ENCODE measurements around the gene AHI1.

The AHI1 gene

DNA sequence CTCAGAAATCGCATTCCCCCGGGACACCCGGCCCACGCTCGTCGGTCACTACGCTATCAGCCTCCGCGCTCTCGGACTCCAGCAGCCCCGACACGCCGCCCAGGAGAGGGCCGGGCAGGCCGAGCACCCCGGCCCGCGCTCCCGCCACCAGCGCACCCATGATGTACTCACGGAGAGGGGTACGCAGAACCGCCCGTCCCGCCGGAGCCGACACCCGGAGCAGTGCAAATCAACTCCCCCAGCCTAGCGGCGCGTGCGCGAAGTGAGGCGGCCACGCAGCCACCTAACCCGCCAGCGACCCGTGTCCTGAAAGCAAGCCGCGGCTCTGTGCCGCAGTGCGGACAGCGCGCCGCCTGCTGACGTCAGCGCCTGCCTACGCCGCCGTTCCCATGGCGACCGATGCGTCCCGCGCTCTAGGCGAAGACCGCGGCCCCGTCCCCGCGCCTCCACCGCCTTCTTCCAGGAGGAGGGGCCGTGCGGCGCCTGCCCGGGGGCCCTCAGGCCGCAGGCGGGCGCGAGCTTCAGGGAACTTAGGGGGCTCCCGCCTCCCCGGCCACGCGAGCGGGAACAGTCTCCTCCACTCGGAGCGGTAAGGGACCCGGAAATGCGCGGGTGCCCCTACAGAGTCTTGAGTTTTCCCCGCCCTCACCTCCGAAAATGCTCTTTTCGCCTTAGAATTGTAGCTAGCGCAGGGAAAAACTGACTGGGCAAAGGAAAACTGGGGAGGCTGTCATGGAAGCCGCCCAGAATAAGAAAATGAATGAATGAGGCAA is at the start of gene AHI1:
Gene AHI1, minus strand, starts transcription at position 329 of the 773 bp plus-strand sequence. CDS start 5,503 bp downstream, outside the sequence.
- peak; percentile 89 to 90 for DNase-seq (ENCODE audit: low read depth in 2 of 2)

DNA sequence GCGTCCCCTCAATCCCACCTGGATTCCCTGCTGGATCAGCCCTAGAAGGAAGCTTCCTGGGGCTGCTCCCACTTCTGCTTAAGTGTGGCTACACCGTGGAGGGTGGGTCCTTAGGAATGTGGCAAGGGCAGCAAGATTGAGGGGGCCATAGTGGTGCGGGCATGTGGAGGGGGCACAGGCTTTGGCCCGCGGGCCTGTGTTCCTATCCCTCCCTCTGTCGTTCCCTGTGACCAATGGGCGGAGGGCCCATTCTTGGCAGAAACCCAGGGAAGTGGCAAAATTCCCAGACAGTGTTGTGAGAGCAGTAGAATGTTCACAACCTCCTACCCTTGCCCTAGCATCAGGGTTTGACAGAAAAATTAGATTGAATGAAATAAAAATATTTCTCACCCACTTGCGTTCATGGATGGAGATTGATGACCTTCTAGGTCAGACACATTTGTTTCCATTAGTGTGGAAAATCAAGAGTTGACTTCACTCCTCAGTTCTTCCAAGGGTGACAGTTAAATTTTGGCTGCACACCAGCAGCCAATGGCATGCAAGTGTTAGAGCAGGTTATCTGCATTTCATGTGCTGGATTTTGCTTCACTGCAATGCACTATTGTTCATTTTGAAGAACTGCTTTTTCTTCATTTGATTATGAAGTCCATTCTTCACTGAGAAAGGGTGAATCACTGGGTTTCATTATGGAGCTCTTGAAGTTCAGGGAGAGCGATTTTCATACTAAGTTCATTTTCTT is 49.3 kb upstream of the AHI1 start:
- DNase-seq (ENCODE audit: low read depth in 2 of 2), result no peak

DNA sequence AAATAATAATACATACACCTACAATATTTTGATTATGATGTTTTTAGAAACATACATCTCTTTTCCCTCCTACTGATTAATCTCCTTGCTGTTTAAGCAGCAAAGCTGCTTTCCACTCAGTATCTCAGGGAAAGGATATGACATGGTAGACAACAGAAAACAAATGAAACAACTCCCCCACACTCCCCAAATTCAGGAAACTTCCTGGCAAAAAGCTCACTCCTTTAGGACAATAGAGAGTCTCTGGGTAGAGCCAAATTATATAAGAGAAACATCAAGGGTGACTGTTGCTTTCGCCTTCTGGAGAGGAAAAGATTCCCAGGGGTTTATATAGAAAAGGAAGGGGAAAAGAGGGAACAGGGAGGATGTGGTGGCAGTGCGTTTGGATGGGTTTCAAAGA is 48.7 kb upstream of the AHI1 start:
- no peak for DNase-seq (ENCODE audit: low read depth in 2 of 2)

DNA sequence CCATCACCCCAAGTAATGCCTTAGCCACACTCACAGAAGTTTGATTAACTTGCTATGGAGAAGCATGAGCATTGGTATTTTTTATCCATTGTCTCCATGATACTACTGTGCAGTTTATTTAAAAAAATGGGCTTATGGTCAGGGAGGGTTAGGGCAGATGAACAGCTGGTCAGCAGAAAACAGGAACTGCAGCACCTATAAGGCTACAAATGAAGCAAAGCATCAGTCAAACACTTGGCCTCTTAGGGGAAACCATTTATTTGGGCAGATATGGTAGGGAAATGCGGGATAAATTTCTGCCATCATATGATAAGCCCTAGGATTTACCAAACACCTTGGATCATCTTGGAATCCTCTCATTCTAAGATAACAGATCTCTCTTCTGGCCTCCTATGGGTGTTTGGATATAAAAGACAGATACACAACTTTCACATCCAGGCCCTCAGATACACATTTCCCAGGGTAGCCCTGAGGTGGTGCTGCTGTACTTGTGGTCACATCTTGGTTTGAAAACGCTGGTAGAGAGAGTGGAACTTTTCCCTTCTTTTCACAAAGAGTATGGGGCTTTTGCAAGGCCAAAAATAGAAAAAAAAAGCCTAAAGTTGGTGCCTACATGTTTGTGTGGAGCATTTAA is 42.8 kb upstream of the AHI1 start:
- no peak for DNase-seq (ENCODE audit: low read depth in 2 of 2)

DNA sequence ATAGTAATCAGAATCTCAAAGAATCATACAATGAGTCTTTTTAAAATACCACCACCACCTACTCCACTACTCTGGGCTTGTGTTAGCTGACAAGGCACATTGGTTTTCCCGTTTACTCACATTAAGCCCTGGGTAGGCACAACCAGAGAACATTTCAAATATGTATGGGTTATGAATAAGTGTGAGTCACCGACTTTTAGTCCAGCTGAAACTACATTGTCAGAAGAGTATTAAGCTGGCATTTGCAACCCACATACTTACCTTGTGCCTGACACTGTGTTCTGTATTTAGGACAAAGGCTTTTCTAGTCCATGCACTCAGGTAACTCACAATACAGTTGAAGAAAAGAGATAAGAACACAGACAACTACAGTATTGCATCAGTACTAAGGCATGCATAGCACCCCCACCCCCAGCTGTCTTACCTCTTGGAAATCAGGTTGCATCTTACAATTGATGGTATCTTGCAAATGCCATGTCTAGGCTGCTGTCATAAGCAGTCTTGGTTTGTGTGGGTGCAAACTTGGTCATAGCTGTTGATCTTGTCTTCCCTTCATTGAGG is 40.3 kb upstream of the AHI1 start:
- DNase-seq (ENCODE audit: low read depth in 2 of 2), result peak; percentile 25 to 29

DNA sequence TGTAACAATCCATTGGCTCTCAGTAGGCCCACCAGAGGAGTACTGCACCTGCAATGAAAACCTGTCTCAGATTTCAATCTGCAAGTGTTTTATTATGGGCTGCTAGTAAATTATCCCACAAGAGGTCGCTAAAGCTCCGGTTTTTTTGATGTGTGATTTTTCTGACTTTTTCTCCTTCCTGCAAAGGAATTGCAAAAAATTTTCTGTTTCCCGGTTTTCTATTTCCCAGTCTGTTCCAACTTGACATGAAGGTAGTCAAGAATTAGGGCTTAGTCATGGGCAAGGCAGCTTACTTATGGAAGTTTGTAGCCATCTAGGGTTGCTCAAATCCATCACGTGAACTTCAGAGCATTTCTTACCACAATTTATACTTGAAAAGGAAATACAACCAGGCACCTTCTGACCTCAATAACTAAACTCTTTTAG is 38.5 kb upstream of the AHI1 start:
- DNase-seq (ENCODE audit: low read depth in 2 of 2), result no peak

DNA sequence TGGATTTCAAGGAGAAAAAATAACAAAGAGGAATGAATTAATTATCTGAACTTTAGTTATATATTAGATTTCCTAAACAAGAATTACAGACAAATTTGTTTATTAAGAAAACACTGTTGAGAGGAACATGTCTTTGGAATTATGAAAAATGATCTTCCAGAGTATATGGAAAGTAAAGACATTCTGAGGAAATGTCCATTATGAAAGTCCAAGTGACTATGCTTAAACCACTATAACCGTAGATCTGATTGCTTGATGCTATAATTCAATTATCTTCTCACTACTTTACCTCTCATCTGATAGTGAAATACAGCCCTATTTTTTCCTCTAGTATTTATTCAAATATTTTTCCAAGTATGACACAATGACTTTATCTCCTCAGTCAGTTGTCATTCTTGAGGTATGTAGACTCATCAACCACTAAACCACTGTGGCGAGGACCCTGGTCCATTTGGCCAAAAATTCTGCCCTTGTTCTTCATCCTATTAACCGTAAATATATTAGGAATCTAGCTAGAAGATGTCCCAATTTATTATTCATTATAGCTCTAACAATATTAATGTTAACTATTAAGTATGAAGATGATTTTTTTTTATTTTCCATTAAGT is 37.3 kb upstream of the AHI1 start:
- no peak for DNase-seq (ENCODE audit: low read depth in 2 of 2)

DNA sequence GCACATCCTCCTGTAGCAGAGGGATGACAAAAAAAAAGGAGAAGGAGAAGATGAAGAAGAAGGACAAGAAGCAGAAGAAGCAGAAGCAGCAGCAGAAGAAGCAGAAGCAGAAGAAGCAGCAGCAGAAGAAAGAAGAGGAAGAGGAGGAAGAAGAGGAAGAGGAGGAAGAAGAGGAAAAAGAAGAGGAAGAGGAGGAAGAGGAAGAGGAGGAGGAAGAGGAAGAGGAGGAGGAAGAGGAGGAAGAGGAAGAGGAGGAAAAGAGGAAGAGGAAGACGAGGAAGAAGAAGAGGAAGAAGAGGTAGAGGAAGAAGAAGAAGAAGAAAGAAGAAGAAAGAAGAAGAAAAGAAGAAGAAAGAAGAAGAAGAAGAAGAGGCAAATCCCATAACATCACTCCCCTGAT is 35.0 kb upstream of the AHI1 start:
- DNase-seq (ENCODE audit: low read depth in 2 of 2), result no peak

DNA sequence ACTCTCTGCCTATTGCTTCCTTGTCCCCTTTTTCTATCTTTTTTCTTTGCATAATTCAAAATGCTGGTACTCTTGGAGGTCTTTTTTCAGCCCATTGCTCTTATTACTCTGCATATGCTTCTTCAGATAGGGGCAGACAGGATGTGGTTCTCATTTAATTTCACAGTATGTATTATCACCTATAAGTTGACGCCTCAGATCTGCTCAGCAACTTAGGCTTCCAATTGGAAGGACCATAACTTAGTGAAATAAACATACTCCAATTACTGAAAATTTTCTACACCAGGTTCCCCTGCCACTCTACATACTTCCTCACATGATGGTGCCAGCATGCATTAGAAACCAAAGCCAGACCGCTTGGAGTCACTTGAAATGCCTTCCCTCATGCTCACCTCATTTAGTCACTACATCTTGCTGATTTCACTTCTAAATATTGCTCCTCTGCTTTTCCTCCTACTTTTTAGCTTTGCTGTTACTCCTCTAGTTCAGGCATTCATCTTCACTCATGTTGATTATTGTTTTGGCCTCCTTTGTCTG is 34.5 kb upstream of the AHI1 start:
- DNase-seq (ENCODE audit: low read depth in 2 of 2), result no peak

DNA sequence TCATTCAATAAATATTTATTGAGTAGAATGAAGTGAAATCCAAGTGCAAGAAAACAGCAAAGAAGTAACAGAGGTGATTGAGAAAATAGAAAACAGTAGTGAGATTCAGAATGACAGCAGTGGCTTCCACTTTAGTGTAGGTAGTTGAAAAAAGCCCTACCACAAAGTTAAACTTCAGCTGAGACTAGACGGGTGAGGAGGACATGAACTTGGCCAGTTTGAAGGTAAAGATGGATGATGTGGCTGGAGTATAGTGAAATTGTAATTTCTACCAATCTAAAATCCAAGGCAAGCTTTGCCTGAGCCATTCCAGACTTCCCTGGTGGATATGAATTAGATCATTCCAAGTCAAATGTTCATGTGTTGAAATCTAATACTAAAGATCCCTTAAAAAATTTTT is 32.6 kb upstream of the AHI1 start:
- DNase-seq (ENCODE audit: low read depth in 2 of 2), result no peak

DNA sequence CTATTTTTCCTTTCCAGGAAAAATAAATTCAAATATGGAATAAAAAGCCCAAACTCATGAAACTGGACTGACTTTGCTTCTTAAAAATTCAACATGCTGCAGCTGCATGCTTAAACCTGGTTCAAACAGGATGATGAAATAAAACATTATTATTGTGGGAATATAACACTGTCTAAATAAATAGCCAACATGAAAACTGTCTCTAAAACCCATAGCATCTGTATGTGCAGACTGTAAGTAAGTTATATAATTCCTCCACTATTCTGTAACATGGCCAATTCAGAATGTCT is 30.4 kb upstream of the AHI1 start:
- no peak for DNase-seq (ENCODE audit: low read depth in 2 of 2)

DNA sequence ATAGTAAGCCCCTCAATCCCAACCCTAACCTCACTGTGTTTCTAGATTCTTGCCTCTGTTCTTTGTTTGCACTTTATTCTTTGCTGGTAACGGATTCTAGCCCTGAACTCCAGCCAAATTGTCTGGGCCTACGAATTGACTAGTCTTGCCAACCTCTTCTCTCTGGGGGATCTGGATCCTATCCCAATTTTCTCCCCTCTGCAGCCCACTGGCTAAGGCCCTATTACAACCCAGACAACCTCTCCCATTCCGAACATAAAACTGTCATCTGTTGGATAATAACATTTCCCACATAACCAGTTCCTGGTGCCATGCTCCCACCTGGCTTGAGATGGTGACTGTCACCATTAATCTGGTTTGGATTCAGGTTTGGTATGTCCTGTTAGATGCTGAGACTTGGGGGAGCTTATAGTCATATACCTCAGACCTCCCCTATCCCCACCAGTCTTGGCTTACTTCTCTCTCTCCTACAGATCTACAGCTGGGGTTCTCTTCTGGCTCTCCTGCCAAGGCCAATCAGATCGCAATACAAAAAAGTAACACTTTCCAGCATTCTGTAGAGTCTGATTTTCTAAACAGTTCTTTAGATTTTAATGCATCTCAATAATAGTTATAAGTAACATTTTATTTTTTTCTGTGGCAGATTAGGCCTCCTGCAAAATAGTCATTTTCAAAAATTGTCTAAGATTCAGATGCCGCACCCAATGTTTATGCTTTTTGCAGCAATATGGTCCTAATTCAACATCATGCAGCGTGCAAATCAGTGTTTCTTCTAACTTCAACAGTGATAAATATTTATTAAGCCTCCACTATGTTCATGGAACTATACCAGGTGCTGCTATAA is 29.8 kb upstream of the AHI1 start:
- no peak for DNase-seq (ENCODE audit: low read depth in 2 of 2)

DNA sequence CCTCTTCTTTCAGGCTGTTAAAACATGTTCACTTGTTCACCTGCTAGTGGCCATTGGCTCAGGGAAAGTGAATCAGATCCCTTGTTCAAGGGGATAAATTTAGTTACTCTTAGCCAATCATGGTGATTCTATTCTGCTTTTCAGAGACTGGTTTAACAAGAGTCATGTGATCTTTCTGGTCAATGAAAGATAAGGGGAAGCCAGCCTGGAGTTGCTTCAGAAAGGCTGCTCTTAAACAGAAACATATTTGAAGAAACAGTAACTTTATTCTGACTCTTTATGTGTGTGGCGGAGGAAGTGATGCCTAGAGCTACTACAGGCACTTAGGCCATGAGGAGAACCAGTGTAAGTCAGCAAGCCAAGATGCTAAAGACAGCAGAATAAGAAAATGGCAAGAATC is 28.1 kb upstream of the AHI1 start:
- no peak for DNase-seq (ENCODE audit: low read depth in 2 of 2)

DNA sequence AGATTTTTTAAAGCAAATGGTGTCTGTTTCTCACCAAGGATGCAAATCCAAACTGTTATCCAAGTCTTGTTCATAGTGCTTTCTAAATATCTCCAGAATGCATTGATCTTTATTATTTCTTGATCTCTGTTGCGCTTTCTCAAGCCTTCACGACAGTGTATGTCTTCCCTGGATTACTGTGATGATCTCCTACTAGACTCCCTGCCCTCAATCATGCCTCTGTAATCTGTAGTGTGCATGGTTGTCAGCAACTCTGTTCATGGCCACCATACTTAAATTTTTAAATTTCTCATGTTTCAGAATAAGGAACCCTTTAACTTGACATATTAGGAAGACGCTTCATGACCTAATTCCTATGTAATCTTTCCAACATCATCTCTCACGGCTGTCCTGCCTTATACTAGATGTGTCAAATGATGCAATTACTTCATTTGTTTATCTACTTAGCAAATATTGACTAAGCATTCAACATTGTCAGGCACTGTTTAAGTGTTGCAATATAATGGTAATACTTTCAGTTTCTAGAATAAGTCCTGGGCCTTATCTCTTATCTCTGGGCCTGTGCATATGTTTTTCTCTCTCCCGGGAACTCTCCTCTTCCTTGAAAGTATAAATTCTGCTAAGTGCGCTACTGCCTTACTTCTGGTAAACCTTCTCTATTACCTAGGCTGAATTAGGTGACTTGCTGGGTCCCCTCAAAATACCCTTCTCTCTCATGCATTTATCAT is 25.6 kb upstream of the AHI1 start:
- DNase-seq (ENCODE audit: low read depth in 2 of 2), result no peak

DNA sequence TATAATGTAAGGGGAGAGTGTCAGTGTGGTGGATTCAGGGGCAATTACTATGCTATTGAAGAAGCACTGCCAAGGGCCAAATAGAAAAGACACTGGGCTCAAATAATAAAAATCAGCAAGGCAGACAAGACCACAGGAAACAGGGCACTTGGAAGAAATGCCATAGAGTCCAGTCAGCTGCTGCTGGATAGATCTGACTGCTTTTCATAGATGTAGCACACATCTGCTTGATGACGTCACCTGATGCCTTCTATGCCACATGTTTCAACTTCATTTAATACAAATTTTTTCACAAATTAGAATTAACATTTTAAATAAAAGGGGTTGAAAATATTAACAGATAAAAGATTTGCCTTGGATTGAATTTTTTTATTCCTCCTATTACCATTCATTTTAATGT is 23.9 kb upstream of the AHI1 start:
- DNase-seq (ENCODE audit: low read depth in 2 of 2), result no peak

DNA sequence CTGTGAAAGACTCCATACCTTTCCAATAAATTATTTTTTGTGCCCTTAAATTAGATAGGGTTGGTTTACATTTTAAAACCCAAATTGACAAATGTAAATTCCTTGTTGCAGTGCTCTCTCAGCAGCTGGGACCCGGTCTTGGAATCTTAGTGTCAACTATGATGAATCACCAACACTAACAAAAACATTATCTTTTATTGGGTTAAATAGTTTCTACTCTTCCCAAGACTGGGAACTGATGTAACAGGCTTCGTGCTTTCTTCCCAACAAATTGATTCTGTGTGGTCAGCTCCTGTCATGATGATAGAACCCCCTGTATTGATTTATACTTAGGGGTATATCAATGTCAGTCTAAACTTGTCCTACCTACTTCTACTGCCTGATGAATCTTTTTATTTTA is 23.2 kb upstream of the AHI1 start:
- no peak for DNase-seq (ENCODE audit: low read depth in 2 of 2)

DNA sequence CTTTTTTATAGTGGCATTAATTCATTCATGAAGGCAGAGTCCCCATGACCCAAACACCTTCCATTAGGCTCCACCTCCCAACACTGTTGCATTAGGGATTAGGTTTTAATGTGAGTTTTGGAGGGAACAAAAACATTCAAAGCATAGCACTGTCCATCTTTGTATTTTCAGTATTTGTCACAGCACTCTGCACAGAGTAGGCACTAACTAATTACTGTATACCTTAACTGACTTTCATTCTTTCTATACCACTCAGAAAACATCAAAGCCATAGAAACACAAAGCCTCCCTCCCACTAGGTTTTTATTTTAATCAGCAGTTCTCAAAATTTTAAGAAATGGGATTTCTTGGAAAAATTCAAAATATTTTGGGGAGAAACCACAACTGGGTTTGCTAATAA is 21.8 kb upstream of the AHI1 start:
- no peak for DNase-seq (ENCODE audit: low read depth in 2 of 2)

DNA sequence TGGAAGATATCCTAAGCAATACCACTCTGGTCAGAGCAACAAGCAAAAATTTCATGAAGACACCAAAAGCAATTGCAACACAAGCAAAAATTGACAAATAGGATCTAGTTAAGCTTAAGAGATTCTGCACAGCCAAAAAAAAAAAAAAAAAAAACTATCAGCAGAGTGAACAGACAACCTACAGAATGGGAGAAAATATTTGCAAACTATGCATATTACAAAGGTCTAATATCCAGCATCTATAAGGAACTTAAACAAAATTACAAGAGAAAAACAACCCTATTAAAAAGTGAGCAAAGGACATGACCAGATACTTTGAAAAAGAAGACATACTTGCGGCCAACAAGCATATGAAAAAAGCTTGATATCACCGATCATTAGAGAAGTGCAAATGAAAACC is 20.0 kb upstream of the AHI1 start:
- DNase-seq (ENCODE audit: low read depth in 2 of 2), result no peak

DNA sequence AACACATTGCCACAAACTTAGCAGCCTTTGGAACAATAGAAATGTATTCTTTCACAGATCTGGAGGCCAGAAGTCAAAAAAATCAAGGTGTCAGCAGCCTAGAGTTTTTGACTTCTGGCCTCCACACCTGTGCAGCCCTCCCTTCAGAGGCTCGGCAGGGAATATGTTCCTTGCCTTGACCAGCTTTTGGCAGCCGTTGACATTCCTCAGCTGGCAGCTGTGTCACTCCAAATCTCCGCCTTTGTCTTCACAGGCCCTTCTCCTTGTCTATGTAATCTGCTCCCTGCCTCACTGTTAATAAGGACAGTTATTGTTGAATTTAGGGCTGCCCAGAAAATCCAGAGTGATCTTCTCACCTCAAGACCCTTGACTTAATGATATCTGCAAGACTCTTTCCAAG is 17.2 kb upstream of the AHI1 start:
- no peak for DNase-seq (ENCODE audit: low read depth in 2 of 2)

DNA sequence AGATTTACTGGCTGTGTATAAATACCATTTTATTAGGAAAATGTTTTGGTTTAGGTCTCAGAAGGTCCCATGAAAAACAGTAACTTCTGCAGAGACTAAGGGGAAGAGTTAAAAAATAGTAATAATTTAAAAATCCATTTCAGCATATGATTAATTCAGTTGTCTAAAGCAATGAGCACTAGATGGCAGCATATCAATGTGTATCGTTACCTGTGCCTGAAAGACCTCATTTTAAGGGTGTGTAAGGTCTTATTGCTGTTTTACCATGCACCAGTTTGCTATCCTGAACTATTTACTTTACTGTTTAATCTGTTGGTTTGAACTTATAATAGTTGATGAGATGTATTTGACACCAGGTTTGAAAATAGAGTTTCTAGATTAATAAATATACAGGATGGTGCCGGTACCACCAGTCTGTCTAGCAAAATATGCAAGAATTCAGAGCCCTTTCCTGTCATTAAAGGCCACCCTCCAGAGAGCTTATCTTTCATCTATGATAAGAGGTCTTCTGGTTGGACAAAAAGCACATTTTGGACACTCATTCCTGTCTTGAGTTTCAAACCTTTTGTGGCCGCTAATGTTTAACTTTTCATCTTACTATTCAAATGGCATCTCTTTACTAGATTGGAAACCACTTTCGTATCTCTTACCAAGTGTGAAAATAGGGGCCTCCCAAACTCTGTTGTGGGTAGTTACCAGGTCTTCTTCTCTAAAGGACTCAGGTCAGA is 8.9 kb upstream of the AHI1 start:
- no peak for DNase-seq (ENCODE audit: low read depth in 2 of 2)

Data from stimulated activated CD4-positive, alpha-beta T cell treated with anti-CD3 and anti-CD28 coated beads, Interleukin-4, amount 100 ng/mL, for 48 hours (primary cell).